Head of caudate nucleus (tissue), 42 donors: ENCODE measurements around the gene NSRP1.
"Not testable (repeated sequence)": the region's sequence is repeated elsewhere in the genome, so short reads cannot be mapped to it uniquely, and the experiment has no call there.

Experiments
- DNase-seq, 42 donors: peaks; one replicate each; pipeline versions ENCODE4 v3.0.0 to v3.0.0-alpha.2; 2020 to 2021; ENCODE audit warnings: mixed read lengths in 7 of 42
- intact Hi-C: fragments of 100-400 bp; cut with DNase I; formaldehyde crosslinking; loops from one replicate; pipeline ENCODE4 v1.15.0; 2022

Gene NSRP1

GRCh38 chr17:30112794-30113193 lies 3.8 kb upstream of the NSRP1 start:
- no peak for DNase-seq
- intact Hi-C loops, result no loop called here

- DNase-seq, result no peak
- intact Hi-C loops, result no loop called here
These were observed 3.4 kb upstream of the NSRP1 start for GRCh38 chr17:30113213-30113612.

GRCh38 chr17:30116345-30116660 lies 313 bp upstream of the NSRP1 start:
- intact Hi-C loops, result no loop called here
- DNase-seq, result no peak

- DNase-seq, result no peak
- intact Hi-C loops, result no loop called here
These were observed 1.1 kb downstream of the NSRP1 start for GRCh38 chr17:30117675-30118081.

GRCh38 chr17:30118635-30119034 lies 2.0 kb downstream of the NSRP1 start:
- DNase-seq, intact Hi-C loops: not testable (repeated sequence)

GRCh38 chr17:30124273-30124796 lies 7.7 kb downstream of the NSRP1 start:
- DNase-seq, result no peak
- intact Hi-C loops, result no loop called here

- no peak for DNase-seq
These were observed 13.5 kb downstream of the NSRP1 start for GRCh38 chr17:30130121-30130520.

GRCh38 chr17:30132615-30133014 lies 16.0 kb downstream of the NSRP1 start:
- no peak for DNase-seq
- intact Hi-C loops, result no loop called here

More at GRCh38 chr17:30130121-30130520, 13.5 kb downstream of the NSRP1 start:
- intact Hi-C loops, result no loop called here

- DNase-seq, result no peak
- intact Hi-C loops, result no loop called here
These were observed 16.6 kb downstream of the NSRP1 start for GRCh38 chr17:30133197-30133596.

GRCh38 chr17:30134551-30134950 lies 17.9 kb downstream of the NSRP1 start:
- intact Hi-C loops, result no loop called here
- DNase-seq, result no peak

- intact Hi-C loops, result no loop called here
- DNase-seq, result no peak
These were observed 20.5 kb downstream of the NSRP1 start for GRCh38 chr17:30137158-30137557.

GRCh38 chr17:30147860-30148259 lies 31.2 kb downstream of the NSRP1 start:
- intact Hi-C loops, DNase-seq: not testable (repeated sequence)

- DNase-seq, result no peak
- intact Hi-C loops, result no loop called here
These were observed 31.8 kb downstream of the NSRP1 start for GRCh38 chr17:30148376-30148775.

GRCh38 chr17:30151471-30151870 lies 34.9 kb downstream of the NSRP1 start:
- intact Hi-C loops, result no loop called here
- no peak for DNase-seq

GRCh38 chr17:30153463-30153862 lies 36.8 kb downstream of the NSRP1 start:
- intact Hi-C loops, result no loop called here
- DNase-seq, result no peak

GRCh38 chr17:30155389-30155788 lies 38.8 kb downstream of the NSRP1 start:
- DNase-seq, result no peak
- intact Hi-C loops, result no loop called here

GRCh38 chr17:30158896-30159625 lies 42.4 kb downstream of the NSRP1 start:
- intact Hi-C loops, result no loop called here
- DNase-seq, result no peak

- intact Hi-C loops, result no loop called here
- no peak for DNase-seq
These were observed 44.0 kb downstream of the NSRP1 start for GRCh38 chr17:30160419-30161172.

- no peak for DNase-seq
- intact Hi-C loops, result no loop called here
These were observed 45.0 kb downstream of the NSRP1 start for GRCh38 chr17:30161601-30162000.

- intact Hi-C loops, result no loop called here
- DNase-seq, result no peak
These were observed 47.9 kb downstream of the NSRP1 start for GRCh38 chr17:30164531-30164930.

- intact Hi-C loops, result no loop called here
These were observed 48.5 kb downstream of the NSRP1 start for GRCh38 chr17:30165147-30165546.

More at GRCh38 chr17:30165147-30165546, 48.5 kb downstream of the NSRP1 start:
- DNase-seq, result no peak
